GM12864 (cell line): ENCODE data around the gene CASP8.
A peak's percentile ranks its signal among the peaks of the same experiment; 100 is the strongest.

Source experiments
- DNase-seq: peaks from one replicate; pipeline ENCODE4 v3.0.0-alpha.2; 2011; ENCODE audit warnings: low read depth
- H3K4me3 ChIP-seq: 2 replicates; pipeline ENCODE4 v1.5.1; 2011; ENCODE audit warnings: mild to moderate bottlenecking, low read depth, low read length, control low read depth
- CTCF ChIP-seq: IDR thresholded peaks from 2 replicates; pipeline ENCODE4 v1.5.1; 2011; ENCODE audit warnings: low read depth, mild to moderate bottlenecking, moderate library complexity, low read length, control low read depth, inconsistent platforms; ENCODE audit errors: missing control alignments

Gene CASP8

GRCh38 chr2:201260302-201260800 lies at the start of gene CASP8:
CASP8 (plus strand) TSS chr2:201260536; CDS start chr2:201266487, 5,951 bp downstream.
- peak within 1 kb of the TSS; percentile 44 for H3K4me3 ChIP-seq
- TF ChIP-seq CTCF = no peak
- peak; percentile 30 for DNase-seq

GRCh38 chr2:201215963-201216362 lies 44.4 kb upstream of the CASP8 start:
- no peak for TF ChIP-seq CTCF
- H3K4me3 ChIP-seq = no peak overlapping the region
- DNase-seq = no peak

DNA sequence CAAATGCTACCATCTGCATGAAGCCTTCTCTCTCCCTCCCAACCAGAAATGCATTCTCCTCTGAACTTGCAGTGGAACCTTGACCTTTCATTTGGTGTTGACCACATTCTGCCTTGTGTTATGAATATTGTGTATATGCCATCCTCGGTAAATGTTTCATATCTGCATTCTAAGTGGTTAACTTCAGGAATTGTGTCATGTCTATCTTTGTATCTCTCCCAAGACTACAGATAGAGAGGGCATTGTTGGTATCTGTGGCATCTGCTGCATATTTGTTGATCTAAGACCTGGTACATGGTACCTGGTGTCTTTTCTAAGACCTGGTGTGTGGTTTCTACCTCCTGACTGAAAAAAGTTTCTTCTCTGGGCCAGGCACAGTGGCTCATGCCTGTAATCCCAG lies 43.4 kb upstream of the CASP8 start:
- no peak for TF ChIP-seq CTCF
- H3K4me3 ChIP-seq = no peak overlapping the region
- no peak for DNase-seq

DNA sequence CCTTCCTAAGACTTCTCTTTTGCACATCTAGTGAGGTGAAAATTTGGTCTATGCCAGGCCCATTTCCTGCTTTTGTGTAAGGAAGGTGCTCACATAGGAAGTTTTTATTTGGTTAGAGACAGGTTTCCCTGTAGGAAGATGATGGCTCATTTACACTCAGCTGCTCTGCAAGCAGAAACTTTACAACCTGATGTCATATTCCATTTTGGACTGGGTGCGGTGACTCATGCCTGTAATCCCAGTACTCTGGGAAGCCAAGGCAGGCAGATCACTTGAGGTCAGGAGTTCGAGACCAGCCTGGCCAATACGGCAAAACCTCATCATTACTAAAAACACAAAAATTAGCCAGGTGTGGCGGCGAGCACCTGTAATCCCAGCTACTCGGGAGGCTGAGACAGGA lies 41.6 kb upstream of the CASP8 start:
- TF ChIP-seq CTCF = no peak
- DNase-seq = no peak
- H3K4me3 ChIP-seq = no peak overlapping the region

GRCh38 chr2:201219328-201220096 lies 40.8 kb upstream of the CASP8 start:
- no peak overlapping the region for H3K4me3 ChIP-seq
- no peak for DNase-seq
- no peak for TF ChIP-seq CTCF

DNA sequence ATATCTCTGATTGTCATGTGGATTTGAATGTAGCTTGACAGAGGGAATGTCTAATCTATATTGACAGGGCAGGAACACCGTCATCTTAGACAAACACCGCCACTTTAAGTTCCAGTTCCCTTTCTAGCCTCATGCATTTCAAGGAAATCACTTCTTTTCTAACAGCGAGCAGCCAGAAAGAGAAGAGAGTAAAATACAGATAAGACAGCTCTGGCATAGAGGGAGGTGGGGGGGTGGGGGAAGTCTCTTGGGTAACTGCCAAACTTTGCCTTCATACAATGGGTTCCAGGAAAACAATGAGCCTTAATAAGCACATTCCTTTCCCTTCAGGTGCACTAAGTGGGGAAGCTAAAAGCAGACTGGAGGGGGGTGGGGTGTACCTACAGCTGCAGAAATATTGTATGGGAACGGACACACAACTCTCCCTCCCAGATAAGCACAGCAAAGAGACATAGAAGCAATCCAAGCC lies 40.2 kb upstream of the CASP8 start:
- TF ChIP-seq CTCF = no peak
- no peak for DNase-seq
- H3K4me3 ChIP-seq = no peak overlapping the region
